Stimulated activated CD8-positive, alpha-beta memory T cell treated with anti-CD3 and anti-CD28 coated beads, Interleukin-4, amount 100 ng/mL, for 24 hours (primary cell): ENCODE results near the gene FGD6.
"Not testable (repeated sequence)": the region's sequence is repeated elsewhere in the genome, so short reads cannot be mapped to it uniquely, and the experiment has no call there.

Source experiments
- DNase-seq: peaks from one replicate; pipeline ENCODE4 v3.0.0-alpha.2; 2020; ENCODE audit warnings: low read depth

FGD6 gene

DNA sequence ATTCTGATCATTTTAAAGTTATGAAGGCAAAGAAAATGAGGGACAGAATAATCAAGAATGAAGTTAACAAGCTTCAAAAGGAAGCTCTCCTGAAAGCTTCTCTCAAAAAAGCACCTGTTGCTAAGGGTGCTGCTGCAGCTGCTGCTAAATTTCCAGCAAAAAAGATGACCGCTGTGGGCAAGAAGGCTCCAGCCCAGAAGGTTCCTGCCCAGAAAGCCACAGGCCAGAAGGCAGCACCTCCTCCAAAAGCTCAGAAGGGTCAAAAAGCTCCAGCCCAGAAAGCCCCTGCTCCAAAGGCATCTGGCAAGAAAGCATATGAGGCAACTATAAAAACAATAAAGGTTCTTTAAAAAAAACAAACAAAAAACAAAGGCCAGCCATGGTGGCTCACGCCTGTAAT, 91.2 kb downstream of the FGD6 start:
- DNase-seq, result no peak

DNA sequence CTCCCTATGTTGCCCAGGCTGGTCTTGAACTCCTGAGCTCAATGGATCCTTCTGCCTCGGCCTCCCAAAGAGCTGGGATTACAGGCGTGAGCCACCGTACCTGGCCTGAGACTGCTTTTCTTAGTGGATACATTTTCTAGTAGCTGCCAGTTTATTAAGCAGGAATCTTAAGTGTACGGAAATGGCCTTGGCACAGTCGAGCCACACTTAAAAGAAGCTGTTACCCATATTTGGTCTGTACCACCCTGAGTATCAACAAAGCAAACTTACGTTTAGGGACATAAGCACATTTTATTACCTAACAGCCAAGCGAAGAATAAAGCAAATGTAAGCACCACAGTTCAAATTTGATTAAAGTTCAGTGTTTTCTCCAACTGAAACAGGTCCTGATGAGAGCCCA, 93.2 kb downstream of the FGD6 start:
- DNase-seq, result no peak

DNA sequence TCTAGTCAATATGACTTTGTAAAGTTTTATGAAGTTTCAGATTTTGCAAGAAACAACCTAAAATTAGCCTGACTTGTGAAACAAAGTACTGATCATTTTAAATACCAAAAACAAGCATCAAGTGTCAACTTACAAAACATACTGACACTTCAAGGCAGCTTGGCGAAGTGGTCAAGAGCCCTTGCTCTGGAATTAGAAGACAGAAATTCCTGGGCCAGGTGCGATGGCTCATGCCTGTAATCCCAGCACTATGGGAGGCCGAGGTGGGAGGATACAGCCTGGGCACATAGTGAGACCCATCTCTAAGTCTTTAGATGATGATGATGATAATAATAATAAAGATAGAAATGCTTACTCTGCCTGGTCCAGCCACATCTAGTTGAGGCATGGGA, 98.5 kb downstream of the FGD6 start:
- DNase-seq, result no peak

DNA sequence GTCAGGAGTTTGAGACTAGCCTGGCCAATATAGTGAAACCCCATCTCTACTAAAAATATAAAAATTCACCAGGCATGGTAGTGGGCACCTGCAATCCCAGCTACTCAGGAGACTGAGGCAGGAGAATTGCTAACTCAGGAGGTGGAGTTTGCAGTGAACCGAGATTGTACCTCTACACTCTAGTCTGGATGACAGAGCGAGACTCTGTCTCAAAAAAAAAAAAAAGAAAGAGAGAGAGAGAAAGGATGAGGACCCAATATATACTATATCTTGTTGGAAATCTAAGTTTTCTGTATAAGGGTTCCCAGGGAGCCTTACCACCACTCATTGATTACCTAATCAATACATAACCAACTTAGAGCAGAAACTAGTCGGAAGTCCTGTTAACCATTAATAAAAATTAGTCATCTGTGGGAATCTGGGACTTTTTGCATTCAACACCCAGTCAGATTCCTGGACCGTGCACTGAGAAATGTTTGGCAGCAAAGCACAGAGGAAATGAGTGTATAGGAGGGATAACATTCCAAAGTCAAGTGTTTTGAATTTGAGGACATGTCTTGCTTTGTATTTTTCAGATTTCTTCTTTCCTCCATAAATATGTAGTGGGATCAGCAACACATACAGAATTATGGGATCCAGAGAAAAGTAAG, 99.0 kb downstream of the FGD6 start:
- DNase-seq, result no peak

DNA sequence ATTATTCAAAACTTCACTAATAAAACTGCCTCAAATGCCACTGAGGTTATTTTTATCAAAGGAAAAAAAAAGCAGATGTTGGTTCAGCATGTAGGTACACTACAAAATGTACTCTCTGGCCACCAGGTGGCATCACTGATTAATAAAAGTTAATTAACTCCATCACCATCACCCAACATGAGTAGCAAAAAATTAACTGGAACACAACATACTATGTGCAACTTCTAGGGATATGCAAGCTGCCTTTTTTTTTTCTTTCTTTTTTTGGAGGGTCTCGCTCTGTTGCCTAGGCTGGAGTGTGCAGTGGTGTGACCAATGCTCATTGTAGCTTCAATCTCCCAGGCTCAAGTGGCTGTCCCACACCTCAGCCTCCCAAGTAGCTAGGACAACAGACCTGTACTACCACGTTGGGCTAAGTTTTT, 100.1 kb downstream of the FGD6 start:
- peak; percentile 43 for DNase-seq

DNA sequence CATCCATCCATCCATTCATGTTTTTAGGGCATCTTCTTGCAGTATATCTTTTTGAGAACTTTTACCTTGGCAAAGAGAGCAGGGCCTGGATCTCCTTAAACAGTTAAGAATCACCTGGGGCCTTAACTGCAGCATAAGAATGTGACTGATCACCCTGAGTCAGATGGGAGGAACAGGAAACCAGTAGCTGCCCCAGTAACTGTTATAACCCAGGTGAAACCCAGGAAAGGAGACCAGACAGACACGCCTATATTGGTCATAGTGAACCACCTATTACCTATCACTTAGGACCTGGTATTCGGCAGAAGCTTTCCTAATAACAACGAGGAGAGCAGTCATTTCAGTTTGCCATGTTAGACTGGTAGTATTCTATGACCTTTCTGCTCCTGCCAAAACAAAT, 100.5 kb downstream of the FGD6 start:
- DNase-seq, result no peak

DNA sequence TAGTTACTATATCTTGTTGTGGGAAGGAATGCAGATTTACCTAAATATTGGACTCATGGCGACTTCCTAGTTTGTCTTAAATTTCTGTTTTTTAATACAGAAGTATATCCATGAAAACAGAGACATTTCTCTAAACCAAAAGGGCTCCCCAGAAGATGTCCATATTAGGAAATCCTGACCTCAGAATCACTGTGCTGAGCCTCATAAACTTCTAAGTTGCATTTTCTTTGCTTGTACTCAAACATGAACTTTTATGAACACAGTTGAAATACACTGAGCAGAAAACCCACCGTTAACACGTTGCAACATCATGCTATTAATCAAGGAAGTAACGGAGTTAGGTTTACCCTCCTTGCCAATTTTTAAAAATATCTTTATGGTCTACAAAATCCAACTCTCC, 100.9 kb downstream of the FGD6 start:
- DNase-seq, result no peak

DNA sequence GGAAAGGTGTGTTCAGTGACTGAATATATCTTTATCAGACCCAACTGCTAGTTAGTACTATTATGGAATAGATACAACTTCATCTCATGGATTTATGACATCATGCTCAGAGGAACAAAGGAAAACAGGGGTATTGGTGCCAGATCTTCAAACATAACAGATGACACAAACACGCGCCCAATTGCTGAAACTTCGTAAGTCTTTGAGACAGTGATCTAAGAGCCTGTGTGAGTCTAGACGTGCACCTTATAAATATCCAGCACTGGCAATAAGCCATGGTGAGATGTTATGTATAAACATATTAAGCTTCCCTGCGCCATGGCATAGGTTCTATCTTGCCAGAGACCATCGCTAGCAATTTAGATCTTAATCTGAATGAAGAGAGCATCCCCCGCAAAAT, 101.6 kb downstream of the FGD6 start:
- no peak for DNase-seq

DNA sequence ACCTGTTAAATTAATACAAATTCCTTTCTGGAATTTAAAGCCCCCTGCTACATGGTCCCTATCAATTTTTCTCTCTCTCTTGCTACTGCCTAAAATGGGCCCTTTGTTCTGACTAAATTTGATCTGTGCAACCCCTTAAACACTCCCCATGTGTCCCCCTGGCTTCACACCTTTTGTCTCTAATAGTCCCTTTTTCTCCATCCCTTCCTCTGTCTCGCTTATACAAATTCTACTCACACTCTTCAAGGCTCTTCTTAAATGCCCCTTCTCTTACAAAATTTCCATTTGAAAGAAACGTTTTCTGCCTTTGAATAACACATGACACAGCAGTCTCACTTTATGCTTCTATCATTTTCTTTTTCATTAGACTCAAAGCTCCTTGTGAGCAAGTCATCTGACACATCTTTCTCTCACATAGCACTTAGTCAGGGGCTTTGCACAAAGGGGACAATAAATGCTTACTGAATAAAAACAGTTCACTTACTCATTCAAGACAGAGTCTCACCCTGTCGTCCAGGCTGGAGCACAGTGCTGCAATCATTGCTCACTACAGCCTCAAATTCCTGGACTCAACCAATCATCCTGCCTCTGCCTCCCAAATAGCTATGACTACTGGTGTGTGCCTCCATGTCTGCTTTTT, 102.4 kb downstream of the FGD6 start:
- DNase-seq, result no peak

DNA sequence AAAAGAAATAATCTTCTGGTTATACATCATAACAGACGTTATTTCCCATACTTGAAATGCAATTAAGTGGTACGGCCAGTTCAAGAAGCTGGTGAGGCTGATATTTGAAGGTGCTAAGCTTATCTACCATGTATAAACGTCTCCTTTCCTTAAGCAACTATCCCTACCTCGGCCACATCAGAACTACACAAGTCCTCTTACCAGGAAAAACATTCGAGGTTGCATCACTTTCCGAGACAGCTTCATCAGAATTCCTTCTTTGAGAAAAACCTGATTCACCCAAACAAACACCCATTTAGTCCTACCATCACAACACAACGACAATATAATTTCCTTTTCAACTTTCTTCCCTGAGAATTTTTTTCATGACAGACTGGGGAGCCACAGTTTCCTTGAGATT, 109.9 kb downstream of the FGD6 start:
- no peak for DNase-seq

DNA sequence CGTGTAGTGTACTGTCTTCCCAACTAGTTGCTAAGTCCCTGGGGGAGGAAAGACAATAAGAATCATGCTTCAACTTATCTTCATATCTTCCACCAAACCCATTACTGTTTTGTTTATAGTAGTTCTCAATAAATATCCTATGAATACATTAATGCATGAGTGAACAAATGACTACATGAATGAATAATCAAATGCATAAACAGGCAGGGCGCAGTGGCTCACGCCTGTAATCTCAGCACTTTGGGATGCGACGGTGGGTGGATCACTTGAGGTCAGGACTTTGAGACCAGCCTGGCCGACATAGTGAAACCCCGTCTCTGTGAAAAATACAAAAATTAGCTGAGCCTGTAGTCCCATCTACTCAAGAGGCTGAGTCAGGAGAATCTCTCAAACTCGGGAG, 111.7 kb downstream of the FGD6 start:
- DNase-seq, result no peak

DNA sequence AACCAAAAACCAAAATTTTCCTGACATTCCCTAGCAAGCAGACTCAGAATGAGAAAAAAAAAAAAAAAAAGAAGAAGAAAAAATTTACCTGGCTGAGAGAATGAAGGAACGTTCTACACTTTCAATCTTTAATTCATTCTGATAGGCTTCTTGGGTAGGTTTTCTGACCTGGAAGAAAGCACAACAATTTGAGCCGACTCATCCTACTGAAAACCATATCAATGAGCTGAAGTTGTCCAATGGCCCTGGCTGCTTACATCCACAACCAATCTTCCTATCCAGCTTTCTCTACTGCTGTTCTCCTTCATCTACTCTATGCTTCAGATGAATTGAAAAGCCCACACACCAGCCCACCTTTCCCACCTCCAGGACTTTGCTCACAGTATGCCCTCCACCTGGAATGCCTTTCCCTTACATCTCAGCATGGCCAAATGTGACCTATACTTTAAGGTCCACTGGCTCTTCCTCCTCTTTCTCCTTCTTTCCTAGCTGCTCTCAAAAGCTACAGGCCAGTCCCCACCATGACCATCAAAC, 112.3 kb downstream of the FGD6 start:
- no peak for DNase-seq

DNA sequence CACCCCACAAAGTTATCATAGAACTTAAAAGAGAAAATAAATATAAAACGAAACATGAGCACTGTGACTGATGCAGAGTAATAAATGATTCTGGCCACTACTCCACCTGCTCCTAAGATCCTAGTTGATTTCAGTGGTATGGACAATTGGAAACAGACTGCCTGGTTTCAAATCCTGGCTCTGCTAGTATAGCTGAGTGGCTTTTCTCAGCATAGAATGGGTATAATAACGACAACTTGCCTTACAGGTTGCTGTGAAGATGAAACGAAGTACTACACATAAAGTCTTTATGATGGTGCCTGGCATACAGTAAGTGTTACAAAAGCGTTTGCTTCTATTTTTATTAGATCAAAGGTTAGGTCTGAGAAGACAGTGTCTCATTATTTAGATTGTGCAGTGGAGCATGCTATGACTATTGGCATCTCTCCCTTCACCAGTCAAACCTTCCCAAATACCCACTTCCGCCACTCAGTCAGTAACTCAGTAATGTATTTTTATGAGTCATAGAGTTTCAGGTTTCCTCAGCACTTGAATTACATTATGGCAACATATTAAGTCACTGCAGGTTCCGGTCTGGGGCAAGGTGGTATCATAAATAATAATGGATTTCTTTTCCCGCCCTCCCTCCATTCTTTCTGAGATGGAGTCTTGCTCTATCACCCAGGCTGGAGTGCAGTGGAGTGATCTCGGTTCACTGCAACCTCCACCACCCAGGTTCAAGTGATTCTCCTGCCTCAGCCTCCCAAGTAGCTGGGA, 114.2 kb downstream of the FGD6 start:
- no peak for DNase-seq

DNA sequence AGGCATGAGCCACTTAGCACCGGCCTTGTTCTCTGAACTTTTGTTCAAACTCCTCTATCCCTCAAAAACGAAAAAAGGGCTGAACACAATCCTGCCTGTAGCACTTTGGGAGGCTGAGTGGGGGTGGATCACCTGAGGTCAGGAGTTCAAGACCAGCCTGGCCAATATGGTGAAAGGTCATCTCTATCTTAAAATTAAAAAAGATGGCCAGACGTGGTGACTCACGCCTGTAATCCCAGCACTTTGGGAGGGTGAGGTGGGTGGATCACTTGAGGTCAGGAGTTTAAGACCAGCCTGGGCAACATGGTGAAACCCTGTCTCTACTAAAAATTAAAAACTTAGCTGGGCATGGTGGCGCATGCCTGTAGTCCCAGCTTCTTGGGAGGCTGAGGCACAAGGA, 115.3 kb downstream of the FGD6 start:
- not testable (repeated sequence) for DNase-seq

DNA sequence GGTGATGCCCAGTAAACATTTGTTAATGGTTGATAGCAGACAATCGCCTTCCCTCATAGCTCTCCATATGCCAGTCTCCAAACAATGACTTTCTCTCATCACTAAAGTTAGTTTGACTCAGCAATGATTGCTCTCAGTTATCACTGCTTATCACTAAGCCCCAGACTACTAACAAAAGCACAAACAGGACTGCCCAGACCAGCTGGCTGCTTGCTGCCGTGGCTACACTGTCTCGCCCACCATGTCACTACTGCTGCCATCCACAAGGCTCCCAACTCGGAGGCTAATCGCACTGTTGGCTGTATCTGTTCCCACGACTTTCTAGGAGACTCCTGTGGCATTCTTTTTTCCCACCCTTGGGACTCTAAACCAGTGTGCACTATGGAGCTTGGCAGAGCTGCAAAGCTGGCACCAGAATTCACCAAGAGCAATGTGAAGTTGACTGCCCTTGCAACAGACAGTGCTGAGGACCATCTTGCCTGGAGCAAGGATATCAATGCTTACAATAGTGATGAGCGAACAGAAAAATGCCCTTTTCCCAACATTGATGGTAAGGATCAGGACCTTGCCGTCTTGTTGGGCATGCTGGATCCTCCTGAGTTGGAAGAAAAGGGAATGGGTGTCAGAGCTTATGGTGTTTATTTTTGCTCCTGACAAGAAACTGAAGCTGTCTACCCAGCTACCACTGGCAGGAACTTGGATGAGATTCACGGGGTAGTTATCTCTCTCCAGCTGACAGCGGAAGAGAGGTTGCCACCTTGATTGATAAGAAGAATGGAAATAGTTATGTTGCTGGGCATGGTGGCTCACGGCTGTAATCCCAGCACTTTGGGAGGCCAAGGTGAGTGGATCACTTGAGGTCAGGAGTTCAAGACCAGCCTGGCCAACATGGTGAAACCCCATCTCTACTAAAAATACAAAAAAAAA, 116.7 kb downstream of the FGD6 start:
- DNase-seq, result no peak

DNA sequence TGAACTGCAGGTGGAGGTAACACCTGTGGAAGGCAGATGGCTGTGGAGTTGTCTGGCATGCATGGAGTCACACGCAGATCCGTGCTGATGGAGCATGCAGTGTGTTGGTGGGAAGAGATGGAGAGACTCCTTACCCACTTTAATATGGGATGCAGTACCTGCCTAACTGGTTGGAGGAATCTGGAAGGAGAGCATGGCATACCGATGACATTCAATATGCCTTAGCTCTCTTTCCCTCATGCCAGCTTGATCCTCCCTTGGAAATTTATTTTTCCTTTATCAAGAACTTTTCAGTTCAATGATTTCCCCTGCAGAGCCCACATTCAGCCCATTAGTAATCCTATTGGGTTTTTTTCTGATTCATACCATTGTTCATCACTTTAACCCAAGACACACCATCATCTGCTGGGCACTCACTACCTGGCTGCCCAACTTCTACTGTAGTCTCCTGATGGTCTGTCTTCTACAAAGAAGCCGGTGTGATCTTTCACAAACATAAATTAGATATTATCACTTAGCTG, 117.9 kb downstream of the FGD6 start:
- DNase-seq, result no peak

DNA sequence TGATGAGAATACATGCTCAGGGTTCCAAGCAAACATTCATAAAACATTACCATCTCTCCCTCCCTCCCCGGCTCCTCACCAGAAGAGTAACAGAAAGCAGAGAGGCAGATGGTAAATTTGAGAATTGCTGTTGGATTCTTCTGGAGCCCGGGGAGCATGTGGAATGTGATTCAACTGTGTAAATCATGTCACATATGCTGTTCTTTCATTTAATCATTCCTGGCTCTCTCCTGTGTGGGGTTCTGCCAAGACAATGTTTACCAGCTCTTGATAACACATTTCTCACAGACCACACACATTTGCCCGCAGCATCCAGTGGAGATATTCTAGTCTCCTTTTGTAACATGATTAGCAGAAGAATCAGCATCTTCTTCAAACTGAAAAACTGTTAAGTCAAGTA, 120.4 kb downstream of the FGD6 start:
- no peak for DNase-seq

DNA sequence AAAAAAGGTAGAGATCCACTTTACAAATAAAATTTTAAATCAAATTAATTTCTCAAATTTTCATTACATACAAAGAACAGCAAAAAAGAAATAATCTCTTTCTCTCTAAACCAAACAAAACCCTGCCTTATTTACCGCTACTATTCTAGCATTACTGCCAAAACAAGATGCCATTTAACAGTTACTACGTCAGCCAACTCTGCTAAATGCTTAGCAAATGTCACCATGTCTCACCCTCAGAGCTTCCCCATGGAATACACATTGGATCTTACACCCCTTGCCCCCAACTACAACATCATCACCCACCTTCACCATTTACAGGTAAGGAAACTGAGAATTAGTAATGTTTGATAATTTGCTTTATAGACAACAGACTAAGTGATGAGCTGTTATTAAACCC, 120.9 kb downstream of the FGD6 start:
- DNase-seq, result no peak

DNA sequence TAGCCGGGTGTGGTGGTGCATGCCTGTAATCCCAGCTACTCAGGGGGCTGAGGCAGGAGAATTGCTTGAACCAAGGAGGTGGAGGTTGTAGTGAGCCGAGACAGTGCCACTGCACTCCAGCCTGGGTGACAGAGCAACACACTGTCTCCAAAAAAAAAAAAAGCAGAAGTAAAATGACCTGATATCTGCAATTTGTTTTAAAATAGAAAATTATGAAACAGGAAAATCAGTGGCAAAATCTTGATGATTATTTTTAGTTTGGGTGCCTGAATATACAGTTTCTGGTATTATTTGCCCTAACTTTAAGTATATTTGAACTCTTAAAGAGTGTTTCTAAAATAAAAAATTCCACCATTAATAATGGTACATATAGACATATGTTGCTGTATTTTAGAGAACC, 121.4 kb downstream of the FGD6 start:
- DNase-seq, result not testable (repeated sequence)

DNA sequence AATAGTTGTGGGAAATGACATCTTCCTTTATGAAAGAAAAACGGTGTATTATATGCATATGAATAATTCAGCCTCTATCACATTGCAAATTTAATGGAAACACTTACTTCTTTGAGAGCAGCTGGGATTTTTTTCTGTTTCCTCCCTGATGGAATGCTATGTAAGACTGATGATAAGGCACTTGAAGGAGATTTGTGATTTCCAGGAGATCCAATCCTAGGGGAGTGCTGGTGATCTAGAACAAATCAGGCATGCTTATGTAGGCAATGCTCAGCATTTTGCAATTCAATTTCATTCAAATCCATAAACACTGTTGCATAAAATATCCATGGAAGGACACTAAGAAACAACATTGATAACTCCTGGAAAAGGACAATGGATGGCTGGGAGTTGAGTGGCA, 127.8 kb downstream of the FGD6 start:
- no peak for DNase-seq

DNA sequence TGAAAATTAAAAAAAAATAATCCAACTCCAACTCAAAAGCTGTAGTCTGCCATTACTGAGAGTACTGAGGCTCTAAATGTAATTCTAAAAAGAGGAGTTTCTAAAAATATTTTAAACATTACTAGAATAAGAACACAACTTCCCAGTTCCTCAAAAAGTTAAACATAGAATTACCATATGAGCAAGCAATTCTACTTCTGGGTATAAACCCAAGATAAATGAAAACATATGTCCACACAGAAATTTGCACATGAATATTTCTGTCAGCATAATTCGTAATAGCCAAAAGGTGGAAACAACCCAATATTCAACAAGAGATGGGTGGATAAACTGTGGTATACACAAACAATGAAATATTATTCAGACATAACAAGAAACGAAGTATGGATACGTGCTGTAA, 128.9 kb downstream of the FGD6 start:
- DNase-seq, result no peak

DNA sequence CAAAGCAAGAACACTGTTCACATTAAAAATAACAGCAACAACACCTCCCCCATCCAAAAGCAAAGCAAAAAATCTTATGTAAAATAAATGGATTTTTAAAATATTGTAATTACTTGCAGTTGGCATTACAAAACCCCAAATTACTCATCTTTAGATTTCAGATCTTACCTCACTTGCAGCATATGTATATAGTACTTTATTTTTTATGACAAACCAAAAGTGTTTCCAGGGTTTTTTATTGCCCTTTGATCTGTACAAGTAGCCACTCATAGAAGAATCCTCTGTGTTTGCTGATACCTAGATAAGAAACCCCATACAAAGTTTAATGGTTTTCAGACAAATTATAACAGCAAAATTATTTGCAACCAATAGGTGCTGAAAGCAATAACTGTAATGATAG, 131.7 kb downstream of the FGD6 start:
- no peak for DNase-seq
